ENCODE measurements around the gene HAPLN3.

Gene HAPLN3

GRCh38 chr15:88842156-88842555 is 53.2 kb downstream of the HAPLN3 start:
- TF ChIP-seq PKNOX1 (IDR thresholded peaks at IDR 0.05) (no peak), ELF4 (IDR thresholded peaks at IDR 0.05) (no peak), FOXK2 (IDR thresholded peaks at IDR 0.05) (no peak), L3MBTL2 (conservative IDR thresholded peaks at IDR 0.05) (no peak), BHLHE40 (IDR thresholded peaks at IDR 0.05; ENCODE audit: borderline replicate concordance) (no peak), HDGF (IDR thresholded peaks at IDR 0.05; ENCODE audit: borderline replicate concordance) (no peak), LEF1 (IDR thresholded peaks at IDR 0.05; ENCODE audit: borderline replicate concordance) (no peak), NFRKB (IDR thresholded peaks at IDR 0.05) (no peak), FOXM1 (IDR thresholded peaks at IDR 0.05; ENCODE audit: borderline replicate concordance) (no peak), SUZ12 (IDR thresholded peaks at IDR 0.05) (no peak), ZNF384 (IDR thresholded peaks at IDR 0.05) (no peak), SP1 (IDR thresholded peaks at IDR 0.05) (no peak), ARNT (IDR thresholded peaks at IDR 0.05) (no peak), CTBP1 (IDR thresholded peaks at IDR 0.05; ENCODE audit: borderline replicate concordance) (no peak), FOXA1 (IDR thresholded peaks at IDR 0.05) (no peak), TARDBP (IDR thresholded peaks at IDR 0.05) (no peak)
- ChIA-PET POLR2A (no interaction called here), CTCF (interaction anchor here (0.7 kb wide), 1 partner anchor 175 kb away, joined by 3 read pairs; no protein-coding TSS in a partner anchor)
- DNase-seq (ENCODE audit: extremely low spot score), result no peak

GRCh38 chr15:88841236-88841635 is 54.1 kb downstream of the HAPLN3 start:
- no peak for TF ChIP-seq NFRKB (IDR thresholded peaks at IDR 0.05)
- POLR2A ChIA-PET, result no interaction called here
- CTCF ChIA-PET, result no interaction called here
- DNase-seq (ENCODE audit: extremely low spot score), result no peak

- CTCF ChIA-PET, result interaction anchor here (0.6 kb wide), 1 partner anchor 405 kb away, joined by 5 read pairs; no protein-coding TSS in a partner anchor
- DNase-seq (ENCODE audit: extremely low spot score), result no peak
- TF ChIP-seq SUZ12 (IDR thresholded peaks at IDR 0.05) (no peak), ELF4 (IDR thresholded peaks at IDR 0.05) (no peak), HDGF (IDR thresholded peaks at IDR 0.05; ENCODE audit: borderline replicate concordance) (no peak), LEF1 (IDR thresholded peaks at IDR 0.05; ENCODE audit: borderline replicate concordance) (no peak), TARDBP (IDR thresholded peaks at IDR 0.05) (no peak), ARNT (IDR thresholded peaks at IDR 0.05) (no peak), SP1 (IDR thresholded peaks at IDR 0.05) (no peak), FOXK2 (IDR thresholded peaks at IDR 0.05) (no peak), PKNOX1 (IDR thresholded peaks at IDR 0.05) (no peak), FOXA1 (IDR thresholded peaks at IDR 0.05) (no peak), L3MBTL2 (conservative IDR thresholded peaks at IDR 0.05) (no peak), FOXM1 (IDR thresholded peaks at IDR 0.05; ENCODE audit: borderline replicate concordance) (no peak), BHLHE40 (IDR thresholded peaks at IDR 0.05; ENCODE audit: borderline replicate concordance) (no peak), NFRKB (IDR thresholded peaks at IDR 0.05) (no peak)
- POLR2A ChIA-PET, result no interaction called here
These were observed 55.4 kb downstream of the HAPLN3 start for GRCh38 chr15:88839961-88840360.

GRCh38 chr15:88839146-88839545 is 56.2 kb downstream of the HAPLN3 start:
- CTCF ChIA-PET, result no interaction called here
- POLR2A ChIA-PET, result no interaction called here
- no peak for TF ChIP-seq PKNOX1 (IDR thresholded peaks at IDR 0.05)
- TF ChIP-seq ZNF384 (IDR thresholded peaks at IDR 0.05), result no peak
- no peak for TF ChIP-seq LEF1 (IDR thresholded peaks at IDR 0.05; ENCODE audit: borderline replicate concordance)
- TF ChIP-seq ELF4 (IDR thresholded peaks at IDR 0.05), result no peak
- TF ChIP-seq BHLHE40 (IDR thresholded peaks at IDR 0.05; ENCODE audit: borderline replicate concordance), result no peak
- no peak for TF ChIP-seq L3MBTL2 (conservative IDR thresholded peaks at IDR 0.05)
- TF ChIP-seq CTBP1 (IDR thresholded peaks at IDR 0.05; ENCODE audit: borderline replicate concordance), result no peak
- TF ChIP-seq FOXA1 (IDR thresholded peaks at IDR 0.05), result no peak
- TF ChIP-seq NFRKB (IDR thresholded peaks at IDR 0.05), result no peak
- no peak for TF ChIP-seq ARNT (IDR thresholded peaks at IDR 0.05)
- no peak for TF ChIP-seq FOXK2 (IDR thresholded peaks at IDR 0.05)
- DNase-seq (ENCODE audit: extremely low spot score), result no peak

- TF ChIP-seq CTBP1 (IDR thresholded peaks at IDR 0.05; ENCODE audit: borderline replicate concordance), result no peak
- DNase-seq (ENCODE audit: extremely low spot score), result no peak
- CTCF ChIA-PET, result no interaction called here
- POLR2A ChIA-PET, result no interaction called here
These were observed 56.7 kb downstream of the HAPLN3 start for GRCh38 chr15:88838667-88839066.

GRCh38 chr15:88835646-88836045 is 59.7 kb downstream of the HAPLN3 start:
- POLR2A ChIA-PET, result interaction anchor here (0.6 kb wide), 1 partner anchor 303 kb away, joined by 3 read pairs; no protein-coding TSS in a partner anchor
- DNase-seq (ENCODE audit: extremely low spot score), result no peak
- TF ChIP-seq LEF1 (IDR thresholded peaks at IDR 0.05; ENCODE audit: borderline replicate concordance) (no peak), BHLHE40 (IDR thresholded peaks at IDR 0.05; ENCODE audit: borderline replicate concordance) (no peak), NFRKB (IDR thresholded peaks at IDR 0.05) (no peak), SP1 (IDR thresholded peaks at IDR 0.05) (no peak), ARNT (IDR thresholded peaks at IDR 0.05) (no peak), CTBP1 (IDR thresholded peaks at IDR 0.05; ENCODE audit: borderline replicate concordance) (no peak), TARDBP (IDR thresholded peaks at IDR 0.05) (no peak), L3MBTL2 (conservative IDR thresholded peaks at IDR 0.05) (no peak), ELF4 (IDR thresholded peaks at IDR 0.05) (no peak), FOXA1 (IDR thresholded peaks at IDR 0.05) (no peak), FOXK2 (IDR thresholded peaks at IDR 0.05) (no peak), HDGF (IDR thresholded peaks at IDR 0.05; ENCODE audit: borderline replicate concordance) (no peak), ZNF384 (IDR thresholded peaks at IDR 0.05) (no peak), SUZ12 (IDR thresholded peaks at IDR 0.05) (no peak)
- CTCF ChIA-PET, result interaction anchor here (0.7 to 2.7 kb wide), 3 partner anchors 174 to 211 kb away, joined by 3 to 17 read pairs (median 6); no protein-coding TSS in a partner anchor
